OCI-LY7 (cell line): Measurements from ENCODE around the gene STXBP6.

Experiments used
- CTCF ChIP-seq: fragments of 200-600 bp; sonication (generic); conservative IDR thresholded peaks from 2 replicates; pipeline ENCODE4 v1.5.1; 2014; ENCODE audit warnings: mild to moderate bottlenecking, antibody characterized with exemption, low read length, moderate library complexity, mixed read lengths
- EZH2phosphoT487 ChIP-seq: fragments of 200-600 bp; sonication (generic); IDR thresholded peaks from 2 replicates; pipeline ENCODE4 v1.6.1; 2018; ENCODE audit warnings: low read depth, borderline replicate concordance, mild to moderate bottlenecking, mixed run types, antibody characterized with exemption, low read length, moderate library complexity, mixed read lengths

DNA sequence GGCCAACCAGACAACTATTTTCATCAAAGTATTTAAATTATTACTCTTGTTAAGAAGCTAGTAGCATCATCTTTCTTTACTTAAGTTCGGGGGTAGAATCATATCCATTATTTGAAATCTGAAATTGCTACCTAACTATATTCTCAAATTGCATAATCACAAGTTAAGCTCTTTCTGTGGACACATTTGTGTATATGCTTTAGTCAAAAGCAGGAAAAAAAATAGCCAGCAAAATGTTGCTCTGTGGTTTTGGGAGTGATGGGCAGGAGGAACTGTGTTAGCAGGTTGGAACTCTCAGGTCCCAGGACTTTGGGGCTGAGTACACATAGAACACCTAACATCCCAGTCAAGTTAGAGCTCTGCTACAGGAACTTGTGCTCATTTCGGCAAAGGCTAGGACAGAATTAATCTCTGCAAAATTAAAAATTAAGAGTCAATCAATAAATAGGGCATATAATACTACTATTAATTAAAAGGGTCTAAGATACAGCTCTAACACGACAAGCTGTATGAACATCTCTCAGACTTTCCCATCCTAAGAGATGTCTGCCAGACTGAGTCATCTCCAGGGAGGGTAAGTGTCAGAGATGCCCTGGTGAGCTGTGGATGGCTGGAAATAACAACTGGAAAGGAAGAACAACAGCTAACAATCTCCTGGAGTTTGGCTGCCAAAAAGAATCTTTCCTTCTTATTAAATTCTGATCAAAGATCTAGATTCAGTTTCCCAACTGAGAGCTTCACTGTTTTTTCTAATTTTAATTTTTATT lies 212.5 kb downstream of the STXBP6 start:
- TF ChIP-seq CTCF = no peak
- no peak for TF ChIP-seq EZH2phosphoT487
